Measurements from ENCODE around the gene ASH1L.

GRCh38 chr1:155309423-155310021 lies 253.1 kb downstream of the ASH1L start:
- TF ChIP-seq CTCF (IDR thresholded peaks at IDR 0.05) (no peak), EP300 (IDR thresholded peaks at IDR 0.05) (no peak), POLR2A (IDR thresholded peaks at IDR 0.05) (no peak), POLR2AphosphoS5 (IDR thresholded peaks at IDR 0.05) (no peak)
